Vagina (tissue), 2 donors: ENCODE results near the gene FIGNL1.

ENCODE experiments used
- POLR2A ChIP-seq, 2 donors: fragments of 450-650 bp; IDR thresholded peaks; one replicate each; pipeline ENCODE4 v1.6.1; 2017; ENCODE audit warnings: antibody characterized with exemption in 2 of 2, mild to moderate bottlenecking in 2 of 2, moderate library complexity in 2 of 2
- POLR2AphosphoS5 ChIP-seq, 2 donors: sonication (generic); formaldehyde crosslinking; IDR thresholded peaks; one replicate each; pipeline ENCODE4 v1.9.0; 2017; ENCODE audit warnings: antibody characterized with exemption in 2 of 2, mild to moderate bottlenecking in 2 of 2, low read depth in 1 of 2; ENCODE audit not compliant: insufficient read depth in 1 of 2
- TF ChIP-seq, protein P1 (sequence below), 3 experiments: fragments of 450-650 bp in 2 of 3; fragments of 200-600 bp in 1 of 3; sonication (generic) in 1 of 3; IDR thresholded peaks; one replicate each; pipeline ENCODE4 v1.5.1; 2017 to 2019; ENCODE audit warnings: antibody characterized with exemption in 3 of 3, mild to moderate bottlenecking in 2 of 3, moderate library complexity in 2 of 3

DNA sequence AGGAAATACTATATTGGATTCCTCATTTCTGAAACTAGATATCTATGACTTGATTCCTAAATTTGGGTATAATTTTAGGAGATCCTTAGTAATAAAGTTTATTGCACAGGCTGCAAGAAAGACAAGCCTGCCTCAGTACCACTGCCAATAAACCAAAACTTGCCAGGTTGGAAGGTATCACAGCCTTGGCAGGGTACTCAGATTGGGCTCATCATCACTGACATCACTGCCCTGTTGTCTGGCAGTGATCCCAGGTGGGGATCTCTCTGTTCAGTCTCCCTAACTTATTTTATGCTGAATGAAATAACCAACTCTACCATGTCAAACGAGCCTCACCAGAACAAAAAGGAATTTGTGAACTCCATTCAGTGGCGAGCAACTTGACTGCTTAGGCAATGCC, 18.8 kb downstream of the FIGNL1 start:
- TF ChIP-seq, protein P1, sequence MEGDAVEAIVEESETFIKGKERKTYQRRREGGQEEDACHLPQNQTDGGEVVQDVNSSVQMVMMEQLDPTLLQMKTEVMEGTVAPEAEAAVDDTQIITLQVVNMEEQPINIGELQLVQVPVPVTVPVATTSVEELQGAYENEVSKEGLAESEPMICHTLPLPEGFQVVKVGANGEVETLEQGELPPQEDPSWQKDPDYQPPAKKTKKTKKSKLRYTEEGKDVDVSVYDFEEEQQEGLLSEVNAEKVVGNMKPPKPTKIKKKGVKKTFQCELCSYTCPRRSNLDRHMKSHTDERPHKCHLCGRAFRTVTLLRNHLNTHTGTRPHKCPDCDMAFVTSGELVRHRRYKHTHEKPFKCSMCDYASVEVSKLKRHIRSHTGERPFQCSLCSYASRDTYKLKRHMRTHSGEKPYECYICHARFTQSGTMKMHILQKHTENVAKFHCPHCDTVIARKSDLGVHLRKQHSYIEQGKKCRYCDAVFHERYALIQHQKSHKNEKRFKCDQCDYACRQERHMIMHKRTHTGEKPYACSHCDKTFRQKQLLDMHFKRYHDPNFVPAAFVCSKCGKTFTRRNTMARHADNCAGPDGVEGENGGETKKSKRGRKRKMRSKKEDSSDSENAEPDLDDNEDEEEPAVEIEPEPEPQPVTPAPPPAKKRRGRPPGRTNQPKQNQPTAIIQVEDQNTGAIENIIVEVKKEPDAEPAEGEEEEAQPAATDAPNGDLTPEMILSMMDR (IDR thresholded peaks at IDR 0.05) = no peak
- no peak for TF ChIP-seq POLR2AphosphoS5 (IDR thresholded peaks at IDR 0.05; ENCODE audit: insufficient read depth in 1 of 2, low read depth in 1 of 2)
- TF ChIP-seq POLR2A (IDR thresholded peaks at IDR 0.05) = no peak
